GM19372 (cell line): ENCODE data around the gene SPRR2A.
"Not testable (repeated sequence)": the region's sequence is repeated elsewhere in the genome, so short reads cannot be mapped to it uniquely, and the experiment has no call there.

Experiments
- ATAC-seq: cut with Tn5 transposase; IDR thresholded peaks from one replicate; pipeline ENCODE4 v1.9.1; 2021; ENCODE audit warnings: mild to moderate bottlenecking, low read depth, moderate library complexity; ENCODE audit not compliant: unreplicated experiment

SPRR2A gene

DNA sequence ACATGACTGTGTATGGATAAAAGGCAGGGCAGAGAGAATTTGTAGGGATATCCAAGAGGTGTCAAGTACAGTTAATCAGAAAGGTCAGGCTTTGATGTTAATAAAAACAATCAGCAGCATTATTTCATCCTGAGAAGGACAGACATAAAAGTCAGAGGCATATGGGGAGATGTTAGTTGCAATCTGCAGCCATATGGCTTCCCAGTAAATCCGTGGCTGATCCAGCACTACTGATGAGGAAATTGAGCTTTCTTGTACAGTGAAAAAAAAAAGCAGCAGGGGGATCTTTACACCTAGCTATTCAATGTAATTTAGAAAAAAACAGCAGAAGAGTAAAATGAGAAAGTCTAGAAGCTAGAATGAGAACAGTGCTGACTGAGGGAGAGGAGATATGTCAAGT, 28.5 kb downstream of the SPRR2A start:
- ATAC-seq: no peak

DNA sequence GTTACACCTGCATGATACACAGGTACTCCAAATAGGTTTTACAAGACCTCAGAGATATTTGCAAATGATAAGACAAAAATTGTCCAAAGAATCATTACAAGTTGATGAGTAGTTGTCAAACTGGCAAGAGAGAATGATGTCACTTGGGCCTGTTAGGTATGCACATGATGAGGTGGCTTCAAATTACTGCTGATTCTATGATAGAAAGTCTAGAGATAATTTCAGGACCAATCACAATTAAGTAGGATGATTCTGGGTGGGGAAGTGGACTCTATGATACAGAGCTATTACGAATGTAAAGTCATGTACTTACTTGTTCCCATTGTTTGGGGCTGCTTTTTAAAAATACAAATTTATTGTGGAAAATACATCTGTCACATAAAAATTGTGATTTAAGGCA, 31.5 kb downstream of the SPRR2A start:
- ATAC-seq: no peak

DNA sequence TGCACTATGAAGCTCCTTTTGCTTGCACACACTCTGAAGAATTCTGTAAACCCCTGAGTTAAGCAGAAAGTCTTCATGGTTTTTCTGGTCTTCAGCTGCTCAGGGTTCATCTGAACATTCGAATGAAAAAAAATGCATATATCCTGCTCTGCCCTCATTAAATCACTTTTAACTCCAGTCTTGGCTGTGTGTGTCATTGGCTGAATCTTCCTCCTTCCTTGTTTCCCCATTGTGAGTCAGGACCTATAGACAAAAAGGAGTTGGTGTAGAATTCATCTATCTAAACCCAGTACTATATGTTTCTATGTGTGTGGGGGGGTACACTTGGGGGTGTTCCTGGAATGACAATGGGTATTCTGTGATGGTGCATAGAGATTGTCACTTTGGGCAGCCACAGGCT, 32.9 kb downstream of the SPRR2A start:
- no peak for ATAC-seq

DNA sequence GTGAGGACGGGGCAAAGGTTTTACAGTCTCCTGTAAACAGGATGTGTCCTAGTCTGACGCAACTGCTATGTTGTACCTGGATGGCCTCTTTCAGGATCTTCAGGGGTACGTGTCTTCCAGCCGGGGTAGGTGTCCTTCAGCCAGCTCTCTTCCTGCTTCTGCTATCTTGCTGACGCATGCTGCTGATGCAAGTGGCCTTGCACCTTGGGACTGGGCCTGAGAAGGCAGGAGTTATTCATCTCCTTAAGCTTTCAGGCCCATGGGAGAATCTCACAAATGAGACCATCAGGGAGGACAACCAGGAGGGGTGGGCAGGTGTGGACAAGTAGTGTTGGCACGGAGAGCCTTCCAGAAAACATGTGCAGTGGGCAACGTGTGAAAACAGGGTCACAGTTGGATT, 34.2 kb downstream of the SPRR2A start:
- no peak for ATAC-seq

DNA sequence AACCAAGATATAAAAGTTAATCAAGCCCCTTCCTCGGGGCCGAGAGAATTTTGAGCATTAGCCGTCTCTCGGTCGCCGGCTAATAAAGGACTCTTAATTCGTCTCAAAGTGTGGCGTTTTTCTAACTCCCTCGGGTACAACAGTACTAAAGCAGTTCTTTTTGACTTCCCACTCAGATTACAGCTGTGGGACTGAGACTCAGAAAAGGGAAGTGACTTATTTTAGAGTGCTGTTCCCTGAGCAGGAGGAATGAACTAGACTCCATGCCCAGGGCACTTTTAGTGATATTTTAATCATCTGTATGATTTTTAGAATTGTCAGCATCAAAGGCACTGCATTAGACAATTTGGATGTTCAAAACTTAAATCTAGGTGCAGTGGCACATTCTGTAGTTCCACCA, 35.0 kb downstream of the SPRR2A start:
- ATAC-seq: not testable (repeated sequence)

DNA sequence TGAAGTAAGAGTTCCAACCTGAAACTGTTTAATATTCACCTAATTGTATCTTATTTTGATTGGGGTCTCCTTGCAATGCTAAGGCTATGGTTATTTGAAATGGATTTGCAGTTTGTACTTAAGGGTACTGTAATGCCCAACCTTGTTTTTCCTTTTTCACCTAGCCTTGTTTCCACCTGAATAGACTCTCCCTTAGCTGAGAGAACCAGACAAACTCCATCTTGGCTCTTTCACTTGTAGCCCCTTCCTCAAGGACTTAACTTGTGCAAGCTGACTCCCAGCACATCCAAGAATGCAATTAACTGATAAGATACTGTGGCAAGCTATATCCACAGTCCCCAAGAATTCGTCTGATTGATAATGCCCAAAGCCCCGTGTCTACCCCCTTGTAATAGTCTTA, 35.5 kb downstream of the SPRR2A start:
- not testable (repeated sequence) for ATAC-seq

DNA sequence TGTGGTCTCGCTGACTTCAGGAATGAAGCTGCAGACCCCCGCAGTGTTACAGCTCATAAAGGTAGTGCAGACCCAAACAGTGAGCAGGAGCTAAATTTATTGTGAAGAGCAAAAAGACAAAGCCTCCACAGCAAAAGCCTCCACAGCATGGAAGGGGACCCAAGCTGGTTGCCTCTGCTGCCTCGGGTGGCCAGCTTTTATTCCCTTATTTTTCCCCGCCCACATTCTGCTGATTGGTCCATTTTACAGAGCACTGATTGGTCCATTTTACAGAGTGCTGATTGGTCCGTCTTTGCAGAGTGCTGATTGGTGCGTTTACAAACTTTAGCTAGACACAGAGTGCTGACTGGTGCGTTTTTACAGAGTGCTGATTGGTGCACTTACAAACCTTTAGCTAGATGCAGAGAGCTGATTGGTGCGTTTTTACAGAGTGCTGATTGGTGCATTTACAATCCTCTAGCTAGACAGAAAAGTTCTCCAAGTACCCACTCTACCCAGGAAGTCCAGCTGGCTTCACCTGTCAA, 46.0 kb downstream of the SPRR2A start:
- ATAC-seq: not testable (repeated sequence)
